Measurements from ENCODE around the gene RPLP2.

RPLP2 gene

GRCh38 chr11:816433-816779 is 6.6 kb downstream of the RPLP2 start:
- peaks cover 20% of the 10 kb centered on the region for H3K36me3 ChIP-seq (ENCODE audit: insufficient read depth, low read length)
- no peaks in the 10 kb centered on the region for H3K27me3 ChIP-seq (ENCODE audit: control insufficient read depth in 1 of 2, insufficient read depth in 2 of 2, low read length in 2 of 2)
- H3K27ac ChIP-seq (ENCODE audit: low read depth, low read length) = no peak overlapping the region
- no peak overlapping the region for H3K4me3 ChIP-seq (ENCODE audit: low read depth in 1 of 2, low read length in 2 of 2)
- no peak overlapping the region for H3K9ac ChIP-seq (ENCODE audit: low read length)
- H3K4me1 ChIP-seq (ENCODE audit: insufficient read depth, low read length) = peaks cover 22% of the 10 kb centered on the region
- no peaks in the 10 kb centered on the region for H3K9me3 ChIP-seq (ENCODE audit: low read length)

GRCh38 chr11:818396-819128 is 8.8 kb downstream of the RPLP2 start, which contains the start of gene PNPLA2:
Gene PNPLA2, plus strand, starts transcription at chr11:818914. Its CDS starts 805 bp downstream, at chr11:819719.
- Histone ChIP-seq H3K9ac (ENCODE audit: low read length) (peak within 1 kb of the TSS; percentile 68), H3K9me3 (ENCODE audit: low read length) (no peaks in the 10 kb centered on the region), H3K27me3 (ENCODE audit: control insufficient read depth in 1 of 2, insufficient read depth in 2 of 2, low read length in 2 of 2) (no peaks in the 10 kb centered on the region), H3K36me3 (ENCODE audit: insufficient read depth, low read length) (no peaks in the 10 kb centered on the region), H3K4me3 (ENCODE audit: low read depth in 1 of 2, low read length in 2 of 2) (peak within 1 kb of the TSS; percentile 77 to 81), H3K27ac (ENCODE audit: low read depth, low read length) (peak within 1 kb of the TSS; percentile 93), H3K4me1 (ENCODE audit: insufficient read depth, low read length) (peaks cover 22% of the 10 kb centered on the region)

- H3K27me3 ChIP-seq (ENCODE audit: control insufficient read depth in 1 of 2, insufficient read depth in 2 of 2, low read length in 2 of 2) = no peaks in the 10 kb centered on the region
- H3K27ac ChIP-seq (ENCODE audit: low read depth, low read length) = peak overlapping the region; percentile 93
- peak overlapping the region; percentile 68 for H3K9ac ChIP-seq (ENCODE audit: low read length)
- H3K4me1 ChIP-seq (ENCODE audit: insufficient read depth, low read length) = peaks cover 22% of the 10 kb centered on the region
- peak overlapping the region; percentile 77 to 81 for H3K4me3 ChIP-seq (ENCODE audit: low read depth in 1 of 2, low read length in 2 of 2)
- H3K36me3 ChIP-seq (ENCODE audit: insufficient read depth, low read length) = peaks cover 6% of the 10 kb centered on the region
- no peaks in the 10 kb centered on the region for H3K9me3 ChIP-seq (ENCODE audit: low read length)
Observed at GRCh38 chr11:819129-819931, 9.6 kb downstream of the RPLP2 start.

GRCh38 chr11:819943-820649 is 10.3 kb downstream of the RPLP2 start:
- Histone ChIP-seq H3K4me1 (ENCODE audit: insufficient read depth, low read length) (peaks cover 22% of the 10 kb centered on the region), H3K9ac (ENCODE audit: low read length) (peak overlapping the region; percentile 57), H3K9me3 (ENCODE audit: low read length) (no peaks in the 10 kb centered on the region), H3K36me3 (ENCODE audit: insufficient read depth, low read length) (peaks cover 13% of the 10 kb centered on the region), H3K4me3 (ENCODE audit: low read depth in 1 of 2, low read length in 2 of 2) (peak overlapping the region; percentile 77 to 81), H3K27me3 (ENCODE audit: control insufficient read depth in 1 of 2, insufficient read depth in 2 of 2, low read length in 2 of 2) (peaks cover 2 to 7% of the 10 kb centered on the region in 2 donors), H3K27ac (ENCODE audit: low read depth, low read length) (peak overlapping the region; percentile 93)

- peak overlapping the region; percentile 77 to 81 for H3K4me3 ChIP-seq (ENCODE audit: low read depth in 1 of 2, low read length in 2 of 2)
- no peaks in the 10 kb centered on the region for H3K9me3 ChIP-seq (ENCODE audit: low read length)
- peak overlapping the region; percentile 57 for H3K9ac ChIP-seq (ENCODE audit: low read length)
- peaks cover 22% of the 10 kb centered on the region for H3K4me1 ChIP-seq (ENCODE audit: insufficient read depth, low read length)
- peaks cover 10 to 15% of the 10 kb centered on the region in 2 donors for H3K27me3 ChIP-seq (ENCODE audit: control insufficient read depth in 1 of 2, insufficient read depth in 2 of 2, low read length in 2 of 2)
- peaks cover 21% of the 10 kb centered on the region for H3K36me3 ChIP-seq (ENCODE audit: insufficient read depth, low read length)
- H3K27ac ChIP-seq (ENCODE audit: low read depth, low read length) = peak overlapping the region; percentile 93
Observed at GRCh38 chr11:820655-821511, 11.1 kb downstream of the RPLP2 start.

GRCh38 chr11:821512-822371 is 12.0 kb downstream of the RPLP2 start:
- peaks cover 11 to 23% of the 10 kb centered on the region in 2 donors for H3K27me3 ChIP-seq (ENCODE audit: control insufficient read depth in 1 of 2, insufficient read depth in 2 of 2, low read length in 2 of 2)
- no peak overlapping the region for H3K4me3 ChIP-seq (ENCODE audit: low read depth in 1 of 2, low read length in 2 of 2)
- H3K36me3 ChIP-seq (ENCODE audit: insufficient read depth, low read length) = peaks cover 21% of the 10 kb centered on the region
- H3K27ac ChIP-seq (ENCODE audit: low read depth, low read length) = no peak overlapping the region
- H3K9me3 ChIP-seq (ENCODE audit: low read length) = no peaks in the 10 kb centered on the region
- no peak overlapping the region for H3K9ac ChIP-seq (ENCODE audit: low read length)
- H3K4me1 ChIP-seq (ENCODE audit: insufficient read depth, low read length) = peaks cover 22% of the 10 kb centered on the region

GRCh38 chr11:823441-824291 is 13.9 kb downstream of the RPLP2 start:
- peaks cover 28 to 43% of the 10 kb centered on the region in 2 donors for H3K27me3 ChIP-seq (ENCODE audit: control insufficient read depth in 1 of 2, insufficient read depth in 2 of 2, low read length in 2 of 2)
- peaks cover 21% of the 10 kb centered on the region for H3K36me3 ChIP-seq (ENCODE audit: insufficient read depth, low read length)
- H3K27ac ChIP-seq (ENCODE audit: low read depth, low read length) = no peak overlapping the region
- no peak overlapping the region for H3K9ac ChIP-seq (ENCODE audit: low read length)
- no peak overlapping the region for H3K4me3 ChIP-seq (ENCODE audit: low read depth in 1 of 2, low read length in 2 of 2)
- no peaks in the 10 kb centered on the region for H3K9me3 ChIP-seq (ENCODE audit: low read length)
- H3K4me1 ChIP-seq (ENCODE audit: insufficient read depth, low read length) = peaks cover 21% of the 10 kb centered on the region

- Histone ChIP-seq H3K4me3 (ENCODE audit: low read depth in 1 of 2, low read length in 2 of 2) (no peak overlapping the region), H3K36me3 (ENCODE audit: insufficient read depth, low read length) (peaks cover 21% of the 10 kb centered on the region), H3K9ac (ENCODE audit: low read length) (no peak overlapping the region), H3K27ac (ENCODE audit: low read depth, low read length) (no peak overlapping the region), H3K27me3 (ENCODE audit: control insufficient read depth in 1 of 2, insufficient read depth in 2 of 2, low read length in 2 of 2) (peaks cover 34 to 50% of the 10 kb centered on the region in 2 donors), H3K9me3 (ENCODE audit: low read length) (no peaks in the 10 kb centered on the region), H3K4me1 (ENCODE audit: insufficient read depth, low read length) (peaks cover 25% of the 10 kb centered on the region)
Observed at GRCh38 chr11:824292-824880, 14.6 kb downstream of the RPLP2 start.

- Histone ChIP-seq H3K4me1 (ENCODE audit: insufficient read depth, low read length) (peaks cover 31% of the 10 kb centered on the region), H3K4me3 (ENCODE audit: low read depth in 1 of 2, low read length in 2 of 2) (no peak overlapping the region), H3K36me3 (ENCODE audit: insufficient read depth, low read length) (peaks cover 21% of the 10 kb centered on the region), H3K27ac (ENCODE audit: low read depth, low read length) (no peak overlapping the region), H3K9ac (ENCODE audit: low read length) (no peak overlapping the region), H3K9me3 (ENCODE audit: low read length) (no peaks in the 10 kb centered on the region), H3K27me3 (ENCODE audit: control insufficient read depth in 1 of 2, insufficient read depth in 2 of 2, low read length in 2 of 2) (peaks cover 36 to 55% of the 10 kb centered on the region in 2 donors)
Observed at GRCh38 chr11:824942-825341, 15.2 kb downstream of the RPLP2 start.
